ENCODE results near the gene CDH4. TPM values are rescaled to one million over a fixed set of nuclear protein-coding genes. Genes with fewer than 3 reads are reported as not detected.

The CDH4 gene
- total RNA-seq, 1 donor from 2014 or later, result 8.9 TPM

DNA sequence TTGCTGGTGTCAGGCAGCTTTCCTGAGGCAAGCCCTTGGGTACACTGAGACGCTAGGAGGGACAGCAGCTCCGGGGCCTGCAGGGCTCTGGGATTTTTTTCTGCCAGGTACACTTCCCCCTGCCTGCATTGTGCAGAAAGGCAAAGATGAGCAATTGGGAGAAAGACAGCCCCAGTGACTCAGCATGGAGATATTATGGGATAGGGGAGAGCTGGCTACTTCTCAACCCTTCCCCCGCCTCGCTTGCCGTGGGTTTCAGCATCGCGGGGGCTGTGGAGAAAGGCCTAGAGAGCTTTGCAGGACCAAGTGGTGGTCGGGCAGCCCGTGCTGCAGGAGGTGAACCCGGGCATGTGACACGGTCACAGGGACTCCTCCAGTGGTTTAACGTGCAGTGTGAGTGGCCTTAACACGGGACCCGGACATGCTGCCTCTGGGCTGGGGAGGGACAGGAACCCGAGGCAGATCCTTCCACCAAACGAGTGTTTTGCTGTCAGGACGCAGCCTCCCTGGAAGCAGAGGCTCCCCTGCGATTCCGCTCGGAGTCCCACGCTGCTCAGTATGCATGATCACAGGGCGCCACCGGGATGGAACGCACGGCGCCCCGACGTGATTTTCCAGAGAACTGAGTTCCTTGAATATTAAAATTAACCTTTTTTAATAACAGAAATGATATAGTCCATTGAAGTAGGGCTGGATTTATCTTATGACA is 139.9 kb downstream of the CDH4 start:
- TF ChIP-seq, protein P1, sequence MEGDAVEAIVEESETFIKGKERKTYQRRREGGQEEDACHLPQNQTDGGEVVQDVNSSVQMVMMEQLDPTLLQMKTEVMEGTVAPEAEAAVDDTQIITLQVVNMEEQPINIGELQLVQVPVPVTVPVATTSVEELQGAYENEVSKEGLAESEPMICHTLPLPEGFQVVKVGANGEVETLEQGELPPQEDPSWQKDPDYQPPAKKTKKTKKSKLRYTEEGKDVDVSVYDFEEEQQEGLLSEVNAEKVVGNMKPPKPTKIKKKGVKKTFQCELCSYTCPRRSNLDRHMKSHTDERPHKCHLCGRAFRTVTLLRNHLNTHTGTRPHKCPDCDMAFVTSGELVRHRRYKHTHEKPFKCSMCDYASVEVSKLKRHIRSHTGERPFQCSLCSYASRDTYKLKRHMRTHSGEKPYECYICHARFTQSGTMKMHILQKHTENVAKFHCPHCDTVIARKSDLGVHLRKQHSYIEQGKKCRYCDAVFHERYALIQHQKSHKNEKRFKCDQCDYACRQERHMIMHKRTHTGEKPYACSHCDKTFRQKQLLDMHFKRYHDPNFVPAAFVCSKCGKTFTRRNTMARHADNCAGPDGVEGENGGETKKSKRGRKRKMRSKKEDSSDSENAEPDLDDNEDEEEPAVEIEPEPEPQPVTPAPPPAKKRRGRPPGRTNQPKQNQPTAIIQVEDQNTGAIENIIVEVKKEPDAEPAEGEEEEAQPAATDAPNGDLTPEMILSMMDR (conservative IDR thresholded peaks at IDR 0.05), result no peak
- Mint-ChIP-seq H3K27me3 (ENCODE audit: low read depth) (no peaks in the 10 kb centered on the region), H3K9me3 (peaks cover 7% of the 10 kb centered on the region), H3K36me3 (ENCODE audit: low read depth) (peaks cover 7% of the 10 kb centered on the region), H3K4me3 (no peak overlapping the region), H3K27ac (ENCODE audit: unreplicated experiment) (no peak overlapping the region), H3K4me1 (peaks cover 36% of the 10 kb centered on the region)
- no peak for DNase-seq (ENCODE audit: low read depth, low spot score)

DNA sequence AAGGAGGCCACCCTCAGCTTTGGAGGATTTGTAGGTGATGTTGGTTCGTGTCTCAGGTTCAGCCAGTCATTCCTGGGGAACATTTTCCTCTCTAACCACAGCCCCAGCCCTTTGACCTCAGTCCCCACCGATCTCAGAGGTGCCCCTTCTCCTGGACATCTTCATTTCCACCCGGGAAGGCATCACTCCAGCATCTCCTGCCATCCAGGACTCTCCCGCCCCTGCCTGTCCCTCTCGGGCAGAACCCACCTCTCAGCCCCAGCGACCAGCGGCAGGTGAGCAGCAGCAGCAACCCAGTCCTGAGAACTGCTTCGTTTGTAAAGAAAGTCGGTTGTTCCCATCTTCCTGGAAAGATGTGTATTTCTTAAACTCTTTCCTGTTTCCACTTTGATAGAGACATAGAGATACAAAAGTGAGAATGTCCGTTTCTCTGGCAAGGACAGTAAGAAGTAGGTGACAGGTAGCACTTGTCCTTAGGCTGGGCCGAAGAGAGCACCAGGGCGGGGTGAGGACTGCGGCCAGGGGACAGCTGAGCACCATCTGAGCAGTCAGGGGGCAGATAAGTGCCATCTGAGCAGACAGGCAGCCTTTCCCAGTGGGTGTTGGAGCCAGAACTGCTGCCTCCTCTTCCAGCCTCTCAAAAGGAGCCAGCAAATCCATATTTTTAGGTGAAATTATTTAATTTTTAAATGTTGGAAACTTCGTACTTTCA is 142.2 kb downstream of the CDH4 start:
- DNase-seq (ENCODE audit: low read depth, low spot score), result no peak
- H3K36me3 Mint-ChIP-seq (ENCODE audit: low read depth), result peaks cover 2% of the 10 kb centered on the region
- no peak overlapping the region for H3K4me3 Mint-ChIP-seq
- TF ChIP-seq, protein P1 (conservative IDR thresholded peaks at IDR 0.05), result no peak
- no peak overlapping the region for H3K27ac Mint-ChIP-seq (ENCODE audit: unreplicated experiment)
- peaks cover 20% of the 10 kb centered on the region for H3K4me1 Mint-ChIP-seq
- H3K27me3 Mint-ChIP-seq (ENCODE audit: low read depth), result no peaks in the 10 kb centered on the region
- H3K9me3 Mint-ChIP-seq, result peaks cover 4% of the 10 kb centered on the region

DNA sequence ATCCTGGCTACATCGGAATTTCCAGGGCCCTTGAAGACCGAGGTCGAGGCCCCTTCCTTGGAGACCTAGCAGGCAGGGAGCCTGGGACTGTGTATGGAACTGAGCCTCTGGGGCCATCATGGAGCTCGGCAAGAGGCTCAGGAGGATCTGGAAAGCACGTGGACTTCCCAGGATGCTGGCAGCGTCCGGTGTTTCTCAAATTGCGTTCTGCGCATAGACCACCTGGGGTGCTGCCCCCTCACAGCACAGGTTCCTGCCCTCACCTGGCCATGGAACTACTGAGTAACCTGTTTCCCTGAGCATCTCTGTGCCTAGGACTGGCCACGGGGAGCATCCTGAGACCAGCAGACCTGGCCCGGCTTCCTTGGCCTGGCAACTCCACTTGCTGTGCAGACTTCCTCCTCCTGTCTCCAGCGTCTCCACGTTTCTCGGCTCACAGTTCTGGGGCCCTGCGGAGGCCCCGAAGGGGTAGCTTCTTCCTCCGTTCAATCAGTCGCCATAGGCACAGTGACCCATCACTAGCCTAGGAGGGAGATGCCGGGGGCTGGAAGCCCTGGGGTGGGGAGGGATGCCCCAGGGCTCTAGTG is 144.3 kb downstream of the CDH4 start:
- H3K27me3 Mint-ChIP-seq (ENCODE audit: low read depth), result no peaks in the 10 kb centered on the region
- TF ChIP-seq, protein P1 (conservative IDR thresholded peaks at IDR 0.05), result no peak
- H3K4me1 Mint-ChIP-seq, result peaks cover 12% of the 10 kb centered on the region
- H3K9me3 Mint-ChIP-seq, result no peaks in the 10 kb centered on the region
- H3K36me3 Mint-ChIP-seq (ENCODE audit: low read depth), result no peaks in the 10 kb centered on the region
- no peak for DNase-seq (ENCODE audit: low read depth, low spot score)
- H3K4me3 Mint-ChIP-seq, result no peak overlapping the region
- H3K27ac Mint-ChIP-seq (ENCODE audit: unreplicated experiment), result no peak overlapping the region

DNA sequence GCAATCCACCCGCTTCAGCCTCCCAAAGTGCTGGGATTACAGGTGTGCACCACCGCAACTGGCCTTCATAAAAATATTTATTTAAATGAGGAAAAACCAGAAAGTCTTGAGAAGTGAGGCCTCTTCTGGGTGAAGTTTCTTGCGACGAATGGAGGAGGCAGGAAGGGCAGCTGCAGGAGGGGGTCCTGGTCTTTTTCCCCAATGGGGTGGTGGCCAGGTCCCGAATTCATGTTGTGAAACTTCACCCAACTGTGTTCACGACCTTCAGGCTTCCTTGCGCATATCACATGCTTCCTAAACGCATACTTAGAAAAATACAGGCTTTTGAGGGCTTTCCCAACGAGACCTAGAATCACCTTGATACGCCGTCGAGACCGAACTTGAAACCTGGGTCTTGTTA is 145.1 kb downstream of the CDH4 start:
- TF ChIP-seq, protein P1 (conservative IDR thresholded peaks at IDR 0.05), result no peak
- H3K4me1 Mint-ChIP-seq, result peaks cover 5% of the 10 kb centered on the region
- H3K4me3 Mint-ChIP-seq, result no peak overlapping the region
- H3K27me3 Mint-ChIP-seq (ENCODE audit: low read depth), result no peaks in the 10 kb centered on the region
- no peaks in the 10 kb centered on the region for H3K9me3 Mint-ChIP-seq
- DNase-seq (ENCODE audit: low read depth, low spot score), result no peak
- no peak overlapping the region for H3K27ac Mint-ChIP-seq (ENCODE audit: unreplicated experiment)
- no peaks in the 10 kb centered on the region for H3K36me3 Mint-ChIP-seq (ENCODE audit: low read depth)

DNA sequence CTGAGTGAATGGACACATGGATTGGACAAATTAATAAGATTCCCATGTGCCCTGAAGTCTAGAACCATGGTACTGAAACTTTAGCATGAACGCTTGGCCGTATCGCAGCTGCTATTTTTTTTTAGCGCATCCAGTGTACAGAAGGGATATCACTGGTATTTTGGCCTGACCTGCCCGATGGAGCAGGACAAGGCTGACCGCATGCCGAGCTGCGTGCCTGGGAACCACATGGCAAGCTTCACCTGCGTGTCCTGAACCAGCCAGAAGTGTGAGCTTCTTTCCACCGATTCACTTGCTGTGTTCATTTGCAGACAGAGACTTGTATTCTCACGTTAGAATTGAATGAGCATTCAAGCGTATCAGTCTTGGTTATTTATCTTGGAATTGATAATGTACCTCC is 145.7 kb downstream of the CDH4 start:
- DNase-seq (ENCODE audit: low read depth, low spot score), result no peak
- Mint-ChIP-seq H3K27ac (ENCODE audit: unreplicated experiment) (no peak overlapping the region), H3K27me3 (ENCODE audit: low read depth) (no peaks in the 10 kb centered on the region), H3K4me3 (no peak overlapping the region), H3K9me3 (no peaks in the 10 kb centered on the region), H3K36me3 (ENCODE audit: low read depth) (no peaks in the 10 kb centered on the region), H3K4me1 (peaks cover 2% of the 10 kb centered on the region)
- TF ChIP-seq, protein P1 (conservative IDR thresholded peaks at IDR 0.05), result no peak

All from neural crest cell (in vitro differentiated cells).